NCI-H1105 (cell line): ENCODE data around the gene LAMA1.
A peak's percentile ranks its signal among the peaks of the same experiment; 100 is the strongest.

ENCODE experiments used
- DNase-seq: peaks from one replicate; lab custom pipeline; 2025; lab: John Stamatoyannopoulos, UW

LAMA1 gene

GRCh38 chr18:7056026-7056425, 61.6 kb downstream of the LAMA1 start:
- DNase-seq: no peak

GRCh38 chr18:7049951-7050350, 67.6 kb downstream of the LAMA1 start:
- no peak for DNase-seq

- DNase-seq: no peak
Observed at GRCh38 chr18:7048081-7048480, 69.5 kb downstream of the LAMA1 start.

GRCh38 chr18:7047336-7047735, 70.3 kb downstream of the LAMA1 start:
- DNase-seq: no peak

DNA sequence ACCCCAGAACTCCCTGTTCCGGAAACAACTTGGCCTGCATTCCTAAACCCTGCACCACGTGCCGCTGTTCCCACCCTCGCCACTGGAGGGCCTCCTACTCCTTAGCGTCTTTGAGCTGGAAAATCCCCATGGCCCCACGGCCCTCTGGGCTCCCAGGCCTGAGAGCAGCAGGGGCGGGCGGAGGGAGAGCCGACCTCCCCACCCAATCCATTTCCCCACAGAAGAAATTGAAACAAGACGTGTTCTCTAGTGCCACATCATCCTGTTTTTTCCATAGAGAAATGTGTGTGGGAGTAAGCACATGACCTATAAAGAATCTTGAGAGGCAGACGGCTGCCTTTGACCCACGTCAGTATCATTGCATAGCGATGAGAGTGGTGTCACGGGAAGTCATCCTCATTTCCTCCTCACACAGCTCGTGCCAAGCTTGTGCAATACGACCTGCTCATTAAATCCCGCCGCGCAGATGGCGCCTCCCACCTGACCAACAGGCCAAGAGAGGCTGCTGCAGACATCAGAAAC, 79.2 kb downstream of the LAMA1 start:
- peak; percentile 53 for DNase-seq

DNA sequence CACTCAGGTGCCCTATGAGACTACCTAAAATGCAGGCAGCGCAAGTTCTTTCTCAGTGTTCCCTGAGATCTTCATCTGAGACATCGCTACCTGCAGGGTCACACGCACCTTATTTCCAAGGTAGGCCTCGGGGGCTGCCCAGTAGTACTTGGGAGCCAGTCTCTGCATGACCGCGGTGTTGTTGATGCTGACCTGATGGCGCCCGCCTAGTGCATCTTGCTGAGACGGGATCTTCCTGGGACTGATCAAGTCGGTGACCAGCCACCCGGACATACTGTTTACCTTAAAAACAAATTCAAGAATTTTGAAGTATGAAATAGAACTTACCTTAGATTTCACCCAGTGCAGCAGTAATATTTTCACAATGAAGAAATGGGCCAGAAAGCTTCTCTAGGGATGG, 80.1 kb downstream of the LAMA1 start:
- no peak for DNase-seq

GRCh38 chr18:7035807-7036206, 81.8 kb downstream of the LAMA1 start:
- no peak for DNase-seq

GRCh38 chr18:7034924-7035323, 82.7 kb downstream of the LAMA1 start:
- no peak for DNase-seq

GRCh38 chr18:7032537-7032936, 85.1 kb downstream of the LAMA1 start:
- no peak for DNase-seq

DNA sequence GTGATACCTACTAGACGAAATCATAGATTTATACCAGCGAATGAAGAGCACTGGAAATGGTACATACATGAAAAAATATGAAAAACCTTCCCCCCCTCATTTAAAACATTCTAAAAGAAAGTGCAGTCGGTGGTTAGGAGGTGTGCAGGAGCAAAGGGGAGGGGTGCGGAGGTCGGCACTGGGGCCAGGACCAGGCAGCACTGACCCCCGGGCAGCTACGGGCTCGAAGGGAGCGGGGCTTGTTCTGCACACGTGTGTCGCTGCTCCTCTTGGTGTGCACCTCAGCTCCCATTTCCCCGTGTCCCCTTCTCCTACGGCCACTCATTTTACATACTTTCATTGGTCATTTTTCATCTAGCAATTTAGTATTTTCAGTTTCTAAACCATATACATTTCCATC, 89.0 kb downstream of the LAMA1 start:
- no peak for DNase-seq

- no peak for DNase-seq
Observed at GRCh38 chr18:7025194-7025593, 92.4 kb downstream of the LAMA1 start.

DNA sequence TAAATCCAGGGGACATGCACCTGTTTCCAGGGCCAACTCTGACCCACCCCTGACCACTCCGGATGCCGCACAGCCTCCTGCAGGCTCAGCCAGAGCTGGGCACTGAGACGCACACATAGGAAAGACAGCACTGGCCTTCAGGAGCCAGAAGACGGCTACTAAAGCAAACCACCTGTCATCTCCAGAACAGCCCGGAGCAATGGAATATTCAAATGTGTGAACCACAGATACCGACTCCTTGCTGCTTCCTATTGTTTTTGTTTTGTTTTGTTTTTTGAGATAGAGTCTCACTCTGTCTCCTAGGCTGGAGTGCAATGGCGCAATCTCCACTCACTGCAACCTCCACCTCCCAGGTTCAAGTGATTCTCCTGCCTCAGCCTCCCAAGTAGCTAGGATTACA, 94.0 kb downstream of the LAMA1 start:
- no peak for DNase-seq

DNA sequence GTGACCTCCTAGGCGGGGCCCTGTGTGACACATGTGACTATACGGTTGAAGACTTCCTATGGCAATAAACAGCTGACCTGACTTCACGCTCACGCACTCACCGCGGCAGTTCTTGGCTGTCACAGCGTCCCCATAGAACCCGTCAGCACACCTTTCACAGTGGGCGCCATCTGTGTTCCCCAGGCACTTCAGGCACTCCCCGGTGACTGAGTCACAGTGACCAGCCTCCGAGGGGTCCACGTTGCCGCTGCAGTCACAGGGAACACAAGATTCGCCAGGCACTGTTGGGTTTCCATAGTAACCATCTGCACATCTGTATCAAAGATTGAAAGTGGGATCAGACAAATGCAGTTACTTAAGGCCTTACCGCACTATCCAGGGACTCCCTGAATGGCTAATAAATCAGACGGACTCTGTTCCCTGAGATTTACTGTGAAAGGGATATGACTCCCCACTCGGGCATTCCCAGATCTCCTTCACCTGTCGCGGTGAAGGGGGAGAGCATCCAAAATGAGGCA, 94.5 kb downstream of the LAMA1 start:
- no peak for DNase-seq

GRCh38 chr18:7021994-7022840, 95.4 kb downstream of the LAMA1 start:
- DNase-seq: peak; percentile 44

GRCh38 chr18:7020995-7021777, 96.4 kb downstream of the LAMA1 start:
- DNase-seq: no peak

GRCh38 chr18:7017013-7017412, 100.6 kb downstream of the LAMA1 start:
- no peak for DNase-seq

- no peak for DNase-seq
Observed at GRCh38 chr18:7011142-7011541, 106.5 kb downstream of the LAMA1 start.

DNA sequence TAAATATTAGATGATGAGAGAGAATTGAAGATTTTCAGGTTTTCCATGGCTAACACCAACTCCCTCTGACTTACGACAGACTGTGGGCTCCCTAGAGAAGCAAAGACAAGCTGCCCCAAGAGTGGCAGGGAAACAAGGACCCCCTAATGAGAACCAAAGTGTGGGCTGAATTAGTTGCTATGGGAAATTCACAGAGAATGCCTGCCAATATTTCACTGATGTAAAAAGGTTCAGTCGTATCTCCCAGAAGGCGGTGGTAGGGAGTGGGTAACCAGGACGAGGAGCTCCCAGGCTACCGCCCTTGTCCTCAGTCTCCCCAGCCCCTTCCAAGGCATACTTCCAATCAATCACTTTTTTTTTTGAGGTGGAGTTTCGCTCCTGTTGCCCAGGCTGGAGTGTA, 113.6 kb downstream of the LAMA1 start:
- DNase-seq: no peak

GRCh38 chr18:7002107-7002506, 115.5 kb downstream of the LAMA1 start:
- no peak for DNase-seq

- no peak for DNase-seq
Observed at GRCh38 chr18:7000484-7001096, 117.0 kb downstream of the LAMA1 start.

GRCh38 chr18:6997808-6998207, 119.8 kb downstream of the LAMA1 start:
- no peak for DNase-seq

GRCh38 chr18:6994771-6995430, 122.7 kb downstream of the LAMA1 start:
- no peak for DNase-seq
